CD4-positive, CD25-positive, alpha-beta regulatory T cell (primary cell): ENCODE results near the gene UBASH3B. TPM values are rescaled to one million over a fixed set of nuclear protein-coding genes. Genes with fewer than 3 reads are reported as not detected.

Experiments used
- ATAC-seq, 2 donors: fragments of 150-1000 bp; cut with Tn5 transposase; one replicate each; pipeline ENCODE4 v1.10.0; 2021; ENCODE audit warnings: low read depth in 2 of 2, moderate number of reproducible peaks in 2 of 2, moderate library complexity in 1 of 2
- DNase-seq, 3 donors: peaks; one replicate each; pipeline versions ENCODE4 v3.0.0 to v3.0.0-alpha.2; 2012 to 2022; ENCODE audit warnings: mixed read lengths in 1 of 3
- H3K27ac ChIP-seq: one replicate; pipeline ENCODE4 v1.7.0; 2013; ENCODE audit warnings: mild to moderate bottlenecking, low read length; ENCODE audit not compliant: insufficient read depth, poor library complexity, severe bottlenecking
- H3K27me3 ChIP-seq: one replicate; pipeline ENCODE4 v1.7.0; 2013; ENCODE audit warnings: low read length; ENCODE audit not compliant: control insufficient read depth, insufficient read depth
- H3K36me3 ChIP-seq: one replicate; pipeline ENCODE4 v1.7.0; 2013; ENCODE audit warnings: mild to moderate bottlenecking, low read length, moderate library complexity; ENCODE audit not compliant: control insufficient read depth, insufficient read depth
- H3K4me1 ChIP-seq: 2 replicates; pipeline ENCODE4 v1.7.0; 2013; ENCODE audit warnings: mild to moderate bottlenecking, low read length; ENCODE audit not compliant: insufficient read depth, control insufficient read depth, poor library complexity, severe bottlenecking
- H3K4me3 ChIP-seq: one replicate; pipeline ENCODE4 v1.7.0; 2013; ENCODE audit warnings: low read depth, mild to moderate bottlenecking, low read length, moderate library complexity
- H3K9me3 ChIP-seq, 2 experiments: 1 replicate in 1 of 2; 2 replicates in 1 of 2; pipeline ENCODE4 v1.7.0; 2013; ENCODE audit warnings: low read length in 2 of 2, mild to moderate bottlenecking in 1 of 2, moderate library complexity in 1 of 2; ENCODE audit not compliant: control insufficient read depth in 2 of 2
- H3K27ac Mint-ChIP-seq, 3 donors: one replicate each; pipeline ENCODE4 v1.8.0; 2020 to 2022; ENCODE audit warnings: mild to moderate bottlenecking in 3 of 3, mixed read lengths in 3 of 3, moderate library complexity in 2 of 3
- H3K27me3 Mint-ChIP-seq: one replicate; pipeline ENCODE4 v1.8.0; 2022; ENCODE audit warnings: mild to moderate bottlenecking, mixed read lengths
- H3K36me3 Mint-ChIP-seq: one replicate; pipeline ENCODE4 v1.8.0; 2020; ENCODE audit warnings: mixed read lengths
- H3K4me1 Mint-ChIP-seq, 4 donors: one replicate each; pipeline ENCODE4 v1.8.0; 2020 to 2022; ENCODE audit warnings: mixed read lengths in 4 of 4, mild to moderate bottlenecking in 1 of 4
- H3K4me3 Mint-ChIP-seq, 4 donors: one replicate each; pipeline ENCODE4 v1.8.0; 2020 to 2022; ENCODE audit warnings: mild to moderate bottlenecking in 4 of 4, mixed read lengths in 4 of 4, moderate library complexity in 3 of 4
- H3K9me3 Mint-ChIP-seq, 7 donors: one replicate each; pipeline ENCODE4 v1.8.0; 2020 to 2022; ENCODE audit warnings: mixed read lengths in 7 of 7, mild to moderate bottlenecking in 3 of 7, moderate library complexity in 2 of 7
- polyA plus RNA-seq, 4 donors: library from polyadenylated mRNA; unstranded; fragments of 300-500 nt; fragmentation: Illumina TruSeq; gene quantifications; one replicate each; pipeline ENCODE4 v1.2.3, GENCODE V29; 2021
- total RNA-seq: library from RNA; stranded (reverse); gene quantifications from one replicate; pipeline ENCODE4 v1.2.3, GENCODE V29; 2022

UBASH3B gene
- total and polyA plus RNA-seq, 5 donors from 2014 or later = 14.2 to 57.6 (median 19.1) TPM

DNA sequence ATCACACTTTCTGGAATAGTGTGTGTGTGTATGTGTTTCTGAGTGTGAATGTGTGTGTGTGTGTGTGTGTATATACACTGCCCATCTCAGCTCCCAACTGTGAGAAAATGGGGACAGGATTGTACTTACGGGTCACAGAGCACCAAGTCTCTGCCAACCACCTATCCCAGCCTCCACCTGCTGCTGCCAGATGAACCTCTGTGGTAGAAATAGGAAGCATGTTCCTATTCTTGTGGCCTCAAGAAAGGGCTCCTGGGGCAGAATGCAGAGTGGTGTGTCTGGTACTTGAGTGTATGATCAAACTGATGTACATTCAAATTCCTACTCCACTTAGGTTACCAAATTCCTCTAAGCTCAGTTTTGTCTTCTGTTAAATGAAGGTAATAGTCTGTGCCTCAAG is 14.6 kb downstream of the UBASH3B start:
- DNase-seq (no peak), ATAC-seq (no peak)
- Histone ChIP-seq H3K4me3 (no peak overlapping the region), H3K9me3 (no peaks in the 10 kb centered on the region), H3K36me3 (peaks cover 9% of the 10 kb centered on the region), H3K27ac (no peak overlapping the region), H3K4me1 (peaks cover 57% of the 10 kb centered on the region), H3K27me3 (no peaks in the 10 kb centered on the region)
- Mint-ChIP-seq H3K4me1 (peaks cover 24 to 92% (median 60%) of the 10 kb centered on the region in 4 donors), H3K4me3 (peak overlapping the region in 2 of 4 donors; percentile 29 to 70), H3K27ac (peak overlapping the region; percentile 79 to 95 (median 94)), H3K36me3 (peaks cover 28% of the 10 kb centered on the region), H3K9me3 (peaks cover 0 to 5% (median 0%) of the 10 kb centered on the region in 7 donors), H3K27me3 (no peaks in the 10 kb centered on the region)

DNA sequence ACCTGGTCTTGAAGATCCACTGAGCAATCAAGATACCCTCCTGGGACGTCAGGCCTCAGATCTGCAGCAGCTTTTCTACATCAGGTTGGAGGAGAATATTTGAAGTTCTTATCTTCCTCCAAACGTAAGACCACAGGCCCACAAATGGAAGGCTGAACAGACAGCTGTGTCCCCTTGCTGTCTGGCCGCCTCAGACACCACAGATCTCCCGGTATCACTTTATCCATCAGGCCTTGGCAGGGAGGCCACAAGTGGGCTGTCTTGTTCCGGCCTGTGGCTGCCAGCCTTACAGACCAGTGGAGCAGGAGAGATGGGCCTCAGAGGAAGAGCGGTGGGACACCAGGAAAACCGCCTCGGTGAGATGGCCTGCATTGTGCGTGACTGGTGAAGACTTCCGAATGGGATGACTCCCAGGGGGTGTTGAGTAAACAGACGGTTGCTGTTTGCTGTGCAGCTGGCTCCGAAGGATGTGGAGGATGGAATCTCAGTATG is 15.9 kb downstream of the UBASH3B start:
- peak overlapping the region; percentile 14 to 91 (median 83) for H3K27ac Mint-ChIP-seq
- ATAC-seq = no peak
- Histone ChIP-seq H3K4me3 (no peak overlapping the region), H3K27me3 (no peaks in the 10 kb centered on the region), H3K36me3 (peaks cover 9% of the 10 kb centered on the region), H3K27ac (no peak overlapping the region), H3K9me3 (no peaks in the 10 kb centered on the region), H3K4me1 (peaks cover 70% of the 10 kb centered on the region)
- H3K4me1 Mint-ChIP-seq = peaks cover 31 to 93% (median 66%) of the 10 kb centered on the region in 4 donors
- H3K9me3 Mint-ChIP-seq = peaks cover 0 to 5% (median 0%) of the 10 kb centered on the region in 7 donors
- peaks cover 28% of the 10 kb centered on the region for H3K36me3 Mint-ChIP-seq
- H3K27me3 Mint-ChIP-seq = no peaks in the 10 kb centered on the region
- DNase-seq = no peak
- no peak overlapping the region for H3K4me3 Mint-ChIP-seq

DNA sequence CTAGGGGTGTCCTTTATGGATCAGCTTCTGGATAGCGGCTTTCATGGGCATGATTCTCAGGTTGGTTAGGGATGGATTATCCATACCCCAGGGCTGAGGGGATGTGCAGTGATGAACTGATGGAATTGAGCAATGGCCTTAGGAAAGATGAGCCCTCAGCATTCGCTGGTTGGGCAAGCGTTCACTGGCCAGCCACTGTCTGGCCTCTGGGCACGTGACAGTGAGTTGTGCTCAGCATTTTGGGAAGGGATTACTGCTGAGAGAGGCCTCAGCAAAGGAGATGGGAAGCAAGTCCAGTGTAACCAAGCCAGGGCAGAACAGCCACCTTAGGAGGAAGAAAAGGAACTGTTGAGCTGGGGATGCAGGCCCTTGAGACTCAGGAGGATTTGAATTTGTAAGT is 17.4 kb downstream of the UBASH3B start:
- Mint-ChIP-seq H3K27ac (peak overlapping the region; percentile 83 to 93 (median 91)), H3K4me3 (peak overlapping the region in 3 of 4 donors; percentile 39 to 80 (median 51)), H3K4me1 (peaks cover 25 to 93% (median 62%) of the 10 kb centered on the region in 4 donors), H3K36me3 (peaks cover 29% of the 10 kb centered on the region), H3K9me3 (peaks cover 0 to 5% (median 0%) of the 10 kb centered on the region in 7 donors), H3K27me3 (no peaks in the 10 kb centered on the region)
- Histone ChIP-seq H3K36me3 (peaks cover 9% of the 10 kb centered on the region), H3K27me3 (no peaks in the 10 kb centered on the region), H3K4me1 (peaks cover 67% of the 10 kb centered on the region), H3K4me3 (no peak overlapping the region), H3K27ac (no peak overlapping the region), H3K9me3 (no peaks in the 10 kb centered on the region)
- no peak for DNase-seq
- no peak for ATAC-seq

DNA sequence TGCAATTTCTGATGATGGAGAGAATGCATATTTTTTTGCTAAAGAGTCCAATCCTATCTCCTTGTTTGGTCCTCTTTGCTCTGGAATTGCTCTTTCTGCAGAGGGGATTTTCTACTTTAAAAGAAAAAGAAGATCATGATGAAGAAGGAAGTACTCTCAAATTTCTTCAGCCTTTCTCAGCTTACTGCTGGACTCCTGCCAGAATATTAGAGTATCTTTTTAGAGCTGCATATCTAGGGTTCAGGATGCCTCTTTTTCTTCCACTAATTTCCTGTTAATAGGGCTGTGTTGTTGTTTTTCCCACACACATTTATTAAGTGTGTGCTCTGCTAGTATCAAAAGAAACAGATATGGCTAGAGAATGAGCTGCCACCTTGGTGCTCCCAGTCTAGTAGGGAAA is 18.2 kb downstream of the UBASH3B start:
- H3K4me1 ChIP-seq = peaks cover 62% of the 10 kb centered on the region
- H3K4me3 Mint-ChIP-seq = peak overlapping the region in 1 of 4 donors; percentile 42
- no peaks in the 10 kb centered on the region for H3K9me3 ChIP-seq
- H3K4me1 Mint-ChIP-seq = peaks cover 20 to 93% (median 58%) of the 10 kb centered on the region in 4 donors
- H3K36me3 Mint-ChIP-seq = peaks cover 29% of the 10 kb centered on the region
- ATAC-seq (no peak), DNase-seq (no peak)
- H3K4me3 ChIP-seq = no peak overlapping the region
- H3K27ac Mint-ChIP-seq = peak overlapping the region in 1 of 3 donors; percentile 93
- no peak overlapping the region for H3K27ac ChIP-seq
- peaks cover 9% of the 10 kb centered on the region for H3K36me3 ChIP-seq
- no peaks in the 10 kb centered on the region for H3K27me3 Mint-ChIP-seq
- no peaks in the 10 kb centered on the region for H3K27me3 ChIP-seq
- peaks cover 0 to 5% (median 0%) of the 10 kb centered on the region in 7 donors for H3K9me3 Mint-ChIP-seq

DNA sequence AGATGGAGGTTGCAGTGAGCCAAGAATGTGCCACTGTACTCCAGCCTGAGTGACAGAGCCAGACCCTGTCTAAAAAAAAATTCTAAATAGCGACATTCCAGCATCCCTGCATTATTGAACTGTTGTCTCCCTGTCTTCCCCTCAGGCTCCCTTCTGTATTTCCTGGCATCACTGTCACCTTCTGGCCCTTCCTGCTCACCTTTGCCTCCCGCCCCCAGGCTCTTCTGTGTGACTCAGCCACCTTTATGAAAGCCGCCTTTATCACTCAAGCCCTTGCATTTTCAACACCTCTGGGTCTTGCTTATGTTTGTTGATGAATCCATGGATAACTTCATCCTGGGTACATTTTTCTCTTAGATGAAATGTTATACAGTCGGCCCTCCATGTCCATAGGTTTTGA is 21.1 kb downstream of the UBASH3B start:
- Mint-ChIP-seq H3K4me3 (peak overlapping the region in 2 of 4 donors; percentile 56 to 86), H3K4me1 (peaks cover 9 to 83% (median 48%) of the 10 kb centered on the region in 4 donors), H3K27me3 (no peaks in the 10 kb centered on the region), H3K9me3 (no peaks in the 10 kb centered on the region), H3K27ac (peak overlapping the region; percentile 88 to 92 (median 90)), H3K36me3 (peaks cover 12% of the 10 kb centered on the region)
- Histone ChIP-seq H3K27me3 (no peaks in the 10 kb centered on the region), H3K4me1 (peaks cover 46% of the 10 kb centered on the region), H3K9me3 (no peaks in the 10 kb centered on the region), H3K36me3 (peaks cover 4% of the 10 kb centered on the region), H3K27ac (no peak overlapping the region), H3K4me3 (no peak overlapping the region)
- DNase-seq = no peak
- no peak for ATAC-seq

- H3K4me3 Mint-ChIP-seq = peak overlapping the region in 1 of 4 donors; percentile 15
- Histone ChIP-seq H3K4me3 (no peak overlapping the region), H3K27ac (no peak overlapping the region), H3K9me3 (no peaks in the 10 kb centered on the region), H3K36me3 (no peaks in the 10 kb centered on the region), H3K4me1 (peaks cover 46% of the 10 kb centered on the region), H3K27me3 (no peaks in the 10 kb centered on the region)
- H3K4me1 Mint-ChIP-seq = peaks cover 9 to 82% (median 47%) of the 10 kb centered on the region in 4 donors
- H3K27ac Mint-ChIP-seq = peak overlapping the region; percentile 1 to 69 (median 29)
- H3K27me3 Mint-ChIP-seq = no peaks in the 10 kb centered on the region
- no peak for ATAC-seq
- no peak for DNase-seq
- peaks cover 12% of the 10 kb centered on the region for H3K36me3 Mint-ChIP-seq
- no peaks in the 10 kb centered on the region for H3K9me3 Mint-ChIP-seq
Measured at GRCh38 chr11:122677256-122677655, 21.7 kb downstream of the UBASH3B start.

- H3K27ac Mint-ChIP-seq = peak overlapping the region in 1 of 3 donors; percentile 73
- peaks cover 43% of the 10 kb centered on the region for H3K4me1 ChIP-seq
- peaks cover 9 to 75% (median 41%) of the 10 kb centered on the region in 4 donors for H3K4me1 Mint-ChIP-seq
Measured at GRCh38 chr11:122678406-122678805, 22.9 kb downstream of the UBASH3B start.

GRCh38 chr11:122679466-122679865 is 23.9 kb downstream of the UBASH3B start:
- H3K4me3 Mint-ChIP-seq = no peak overlapping the region
- Histone ChIP-seq H3K9me3 (no peaks in the 10 kb centered on the region), H3K27me3 (no peaks in the 10 kb centered on the region), H3K36me3 (no peaks in the 10 kb centered on the region), H3K4me3 (no peak overlapping the region), H3K4me1 (peaks cover 38% of the 10 kb centered on the region), H3K27ac (no peak overlapping the region)
- peaks cover 16 to 75% (median 47%) of the 10 kb centered on the region in 4 donors for H3K4me1 Mint-ChIP-seq
- H3K27ac Mint-ChIP-seq = peak overlapping the region; percentile 25 to 76 (median 44)
- no peaks in the 10 kb centered on the region for H3K9me3 Mint-ChIP-seq
- no peak for ATAC-seq
- peaks cover 7% of the 10 kb centered on the region for H3K36me3 Mint-ChIP-seq
- no peaks in the 10 kb centered on the region for H3K27me3 Mint-ChIP-seq
- DNase-seq = no peak

More at GRCh38 chr11:122678406-122678805, 22.9 kb downstream of the UBASH3B start:
- H3K27ac ChIP-seq = no peak overlapping the region
- no peaks in the 10 kb centered on the region for H3K36me3 ChIP-seq
- H3K36me3 Mint-ChIP-seq = peaks cover 7% of the 10 kb centered on the region
- ATAC-seq (no peak), DNase-seq (no peak)
- H3K27me3 Mint-ChIP-seq = no peaks in the 10 kb centered on the region
- H3K4me3 Mint-ChIP-seq = no peak overlapping the region
- no peaks in the 10 kb centered on the region for H3K9me3 Mint-ChIP-seq
- no peak overlapping the region for H3K4me3 ChIP-seq
- no peaks in the 10 kb centered on the region for H3K9me3 ChIP-seq
- H3K27me3 ChIP-seq = no peaks in the 10 kb centered on the region
